Caco-2 (cell line): ENCODE data around the gene CCR2. TPM values are rescaled to one million over a fixed set of nuclear protein-coding genes. Genes with fewer than 3 reads are reported as not detected.

Source experiments
- BruUV-seq: library from RNA; stranded (reverse); fragments of 400-500 nt; replicated peaks from 2 replicates; lab custom pipeline; 2021; lab: Mats Ljungman, UMichigan
- CTCF ChIA-PET: fragments of 300-600 bp; sonication (Branson Sonifier 250); formaldehyde crosslinking; loops from one replicate; lab custom pipeline; 2022; ENCODE audit warnings: antibody characterized with exemption; lab: Charles Lee
- POLR2A ChIA-PET: fragments of 300-600 bp; sonication (Branson Sonifier 250); formaldehyde crosslinking; loops from one replicate; lab custom pipeline; 2022; ENCODE audit warnings: antibody characterized with exemption; lab: Charles Lee
- DNase-seq, 2 experiments: peaks; one replicate each; pipeline versions ENCODE4 v3.0.0 to v3.0.0-alpha.2; 2020 to 2022
- H3K27me3 ChIP-seq: replicated peaks from 2 replicates; pipeline ENCODE4 v1.6.0; 2011; ENCODE audit warnings: low read length; ENCODE audit not compliant: control insufficient read depth, insufficient read depth
- H3K36me3 ChIP-seq: 2 replicates; pipeline ENCODE4 v1.5.1; 2011; ENCODE audit warnings: low read length; ENCODE audit not compliant: control insufficient read depth, insufficient read depth
- H3K4me1 ChIP-seq: fragments of 250-450 bp; sonication (Bioruptor Pico); 2 replicates; pipeline ENCODE4 v1.5.1; 2020; ENCODE audit warnings: mild to moderate bottlenecking
- H3K4me3 ChIP-seq: 2 replicates; pipeline ENCODE4 v1.5.1; 2011; ENCODE audit warnings: low read depth, mild to moderate bottlenecking, control low read depth, low read length
- H3K9me3 ChIP-seq: fragments of 250-450 bp; sonication (Bioruptor Pico); 2 replicates; pipeline ENCODE4 v1.5.1; 2020; ENCODE audit warnings: mild to moderate bottlenecking, moderate library complexity
- H3K27ac Mint-ChIP-seq: one replicate; pipeline ENCODE4 v1.8.0; 2022; ENCODE audit warnings: mixed read lengths; ENCODE audit not compliant: unreplicated experiment
- H3K27me3 Mint-ChIP-seq: one replicate; pipeline ENCODE4 v1.8.0; 2022; ENCODE audit warnings: mixed read lengths; ENCODE audit not compliant: insufficient read depth, unreplicated experiment
- H3K36me3 Mint-ChIP-seq: one replicate; pipeline ENCODE4 v1.8.0; 2022; ENCODE audit warnings: mild to moderate bottlenecking, mixed read lengths; ENCODE audit not compliant: insufficient read depth, unreplicated experiment
- H3K4me1 Mint-ChIP-seq: one replicate; pipeline ENCODE4 v1.8.0; 2022; ENCODE audit warnings: low read depth, mixed read lengths; ENCODE audit not compliant: unreplicated experiment
- H3K4me3 Mint-ChIP-seq: one replicate; pipeline ENCODE4 v1.8.0; 2022; ENCODE audit warnings: mild to moderate bottlenecking, moderate library complexity, mixed read lengths; ENCODE audit not compliant: unreplicated experiment
- H3K9me3 Mint-ChIP-seq: one replicate; pipeline ENCODE4 v1.8.0; 2022; ENCODE audit warnings: mixed read lengths; ENCODE audit not compliant: unreplicated experiment
- CTCF ChIP-seq, 2 experiments: fragments of 200-600 bp in 1 of 2; IDR thresholded peaks; 1 replicate in 1 of 2; 2 replicates in 1 of 2; pipeline versions ENCODE4 v1.5.1 to v1.8.0; 2011 to 2022; ENCODE audit warnings: antibody characterized with exemption in 1 of 2, control low read depth in 1 of 2, inconsistent platforms in 1 of 2, low read depth in 1 of 2, low read length in 1 of 2, mild to moderate bottlenecking in 1 of 2, moderate library complexity in 1 of 2; ENCODE audit not compliant: insufficient read depth in 1 of 2, severe bottlenecking in 1 of 2, unreplicated experiment in 1 of 2
- intact Hi-C: fragments of 100-400 bp; cut with micrococcal nuclease; formaldehyde crosslinking; loops from one replicate; pipeline ENCODE4 v1.10.0; 2022; ENCODE audit not compliant: unreplicated experiment
- total RNA-seq: library from RNA; stranded (reverse); gene quantifications from 2 replicates; pipeline ENCODE4 v1.2.3, GENCODE V29; 2022

Gene CCR2
- total RNA-seq, 1 experiment from 2014 or later, result not detected

GRCh38 chr3:46395766-46396530, 42.0 kb downstream of the CCR2 start:
- Mint-ChIP-seq H3K27ac (no peak overlapping the region), H3K36me3 (peaks cover 5% of the 10 kb centered on the region)

DNA sequence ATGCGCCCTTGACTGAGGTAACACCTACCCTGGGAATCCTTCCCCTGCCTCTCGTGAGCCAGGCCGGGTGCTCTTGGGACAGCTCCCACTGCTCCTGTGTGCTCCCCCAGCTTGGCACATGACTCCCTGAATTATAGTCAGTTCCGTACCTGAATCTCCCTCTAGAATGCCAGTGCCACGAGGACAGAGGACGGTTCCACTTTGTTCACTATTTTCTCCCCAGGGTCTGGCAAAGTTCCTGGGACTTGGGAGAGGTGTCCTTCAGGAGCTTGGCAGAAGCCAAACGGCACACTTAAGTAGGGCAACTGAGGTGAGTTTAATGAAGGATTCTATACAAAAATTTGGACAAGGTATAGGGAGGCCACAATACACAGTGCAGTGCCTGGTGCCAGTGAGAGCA, 43.2 kb downstream of the CCR2 start:
- Mint-ChIP-seq H3K4me1 (peaks cover 24% of the 10 kb centered on the region), H3K27ac (no peak overlapping the region), H3K27me3 (no peaks in the 10 kb centered on the region), H3K4me3 (no peak overlapping the region), H3K9me3 (no peaks in the 10 kb centered on the region), H3K36me3 (peaks cover 5% of the 10 kb centered on the region)
- DNase-seq, result no peak
- peaks cover 8% of the 10 kb centered on the region for H3K4me1 ChIP-seq
- POLR2A ChIA-PET, result no interaction called here
- TF ChIP-seq CTCF (IDR thresholded peaks at IDR 0.05; ENCODE audit: insufficient read depth in 1 of 2, low read depth in 1 of 2, low read length in 1 of 2, severe bottlenecking in 1 of 2, unreplicated experiment in 1 of 2), result no peak
- H3K36me3 ChIP-seq, result no peaks in the 10 kb centered on the region
- no TSS peak for BruUV-seq
- no peak overlapping the region for H3K4me3 ChIP-seq
- CTCF ChIA-PET, result no interaction called here
- no peaks in the 10 kb centered on the region for H3K9me3 ChIP-seq
- H3K27me3 ChIP-seq, result no peaks in the 10 kb centered on the region
- intact Hi-C loops, result no loop called here

More at GRCh38 chr3:46395766-46396530, 42.0 kb downstream of the CCR2 start:
- Histone ChIP-seq H3K27me3 (no peaks in the 10 kb centered on the region), H3K9me3 (no peaks in the 10 kb centered on the region), H3K4me1 (peaks cover 8% of the 10 kb centered on the region), H3K4me3 (no peak overlapping the region), H3K36me3 (no peaks in the 10 kb centered on the region)
- intact Hi-C loops, result no loop called here
- no TSS peak for BruUV-seq
- no peak overlapping the region for H3K4me3 Mint-ChIP-seq
- H3K27me3 Mint-ChIP-seq, result no peaks in the 10 kb centered on the region
- TF ChIP-seq CTCF (IDR thresholded peaks at IDR 0.05; ENCODE audit: insufficient read depth in 1 of 2, low read depth in 1 of 2, low read length in 1 of 2, severe bottlenecking in 1 of 2, unreplicated experiment in 1 of 2), result no peak
- no peak for DNase-seq
- POLR2A ChIA-PET, result no interaction called here
- CTCF ChIA-PET, result no interaction called here
- no peaks in the 10 kb centered on the region for H3K9me3 Mint-ChIP-seq
- peaks cover 24% of the 10 kb centered on the region for H3K4me1 Mint-ChIP-seq

DNA sequence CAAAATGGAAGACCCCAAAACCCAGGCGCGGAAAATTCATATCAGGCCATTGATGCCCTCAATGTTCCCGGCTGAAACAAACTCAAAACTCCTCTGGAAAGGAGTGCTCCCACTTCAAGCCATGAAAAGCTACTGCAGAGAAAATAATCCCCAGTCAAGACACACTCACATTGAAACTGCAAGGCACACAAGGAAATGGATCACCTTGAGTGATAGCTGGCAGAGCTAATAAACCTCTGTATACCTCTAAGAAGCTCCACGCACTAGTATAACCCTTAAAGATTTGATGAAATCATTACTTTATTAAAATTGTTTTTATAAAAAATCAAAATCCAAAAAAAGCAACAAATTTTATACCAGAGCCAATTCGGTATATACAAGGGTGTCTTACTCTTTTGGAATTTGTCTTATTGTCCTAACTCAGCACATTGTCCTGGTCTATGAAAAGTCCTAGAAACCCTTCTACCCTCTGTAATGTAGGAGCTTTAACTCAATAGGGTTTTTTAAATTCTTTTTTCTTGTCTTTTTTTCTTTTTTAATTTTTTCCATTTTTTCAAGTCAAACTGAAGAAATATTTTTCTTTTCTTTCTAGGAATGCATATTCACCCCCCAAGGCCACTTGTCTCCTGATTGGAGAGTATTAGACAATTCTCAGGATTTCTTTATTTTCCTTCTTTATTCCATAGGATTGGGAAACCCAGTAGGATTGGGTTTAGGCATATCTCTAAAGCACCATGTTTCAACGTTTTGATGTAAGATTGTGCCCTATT, 44.5 kb downstream of the CCR2 start:
- no peak for DNase-seq
- no TSS peak for BruUV-seq
- CTCF ChIA-PET, result no interaction called here
- no peak overlapping the region for H3K4me3 Mint-ChIP-seq
- POLR2A ChIA-PET, result no interaction called here
- H3K27ac Mint-ChIP-seq, result no peak overlapping the region
- H3K4me3 ChIP-seq, result no peak overlapping the region
- intact Hi-C loops, result no loop called here
- no peaks in the 10 kb centered on the region for H3K27me3 Mint-ChIP-seq
- H3K27me3 ChIP-seq, result no peaks in the 10 kb centered on the region
- H3K9me3 ChIP-seq, result no peaks in the 10 kb centered on the region
- peaks cover 5% of the 10 kb centered on the region for H3K36me3 Mint-ChIP-seq
- H3K9me3 Mint-ChIP-seq, result no peaks in the 10 kb centered on the region
- H3K36me3 ChIP-seq, result no peaks in the 10 kb centered on the region
- peaks cover 16% of the 10 kb centered on the region for H3K4me1 Mint-ChIP-seq
- no peak for TF ChIP-seq CTCF (IDR thresholded peaks at IDR 0.05; ENCODE audit: insufficient read depth in 1 of 2, low read depth in 1 of 2, low read length in 1 of 2, severe bottlenecking in 1 of 2, unreplicated experiment in 1 of 2)
- H3K4me1 ChIP-seq, result peaks cover 5% of the 10 kb centered on the region
